Activated CD8-positive, alpha-beta memory T cell treated with anti-CD3 and anti-CD28 coated beads, Interleukin-2, amount 50 U/mL, for 48 hours (primary cell): ENCODE results near the gene CCDC178.
"Not testable (repeated sequence)": the region's sequence is repeated elsewhere in the genome, so short reads cannot be mapped to it uniquely, and the experiment has no call there.

ENCODE experiments used
- DNase-seq: peaks from one replicate; pipeline ENCODE4 v3.0.0-alpha.2; 2020

The CCDC178 gene, protein sequence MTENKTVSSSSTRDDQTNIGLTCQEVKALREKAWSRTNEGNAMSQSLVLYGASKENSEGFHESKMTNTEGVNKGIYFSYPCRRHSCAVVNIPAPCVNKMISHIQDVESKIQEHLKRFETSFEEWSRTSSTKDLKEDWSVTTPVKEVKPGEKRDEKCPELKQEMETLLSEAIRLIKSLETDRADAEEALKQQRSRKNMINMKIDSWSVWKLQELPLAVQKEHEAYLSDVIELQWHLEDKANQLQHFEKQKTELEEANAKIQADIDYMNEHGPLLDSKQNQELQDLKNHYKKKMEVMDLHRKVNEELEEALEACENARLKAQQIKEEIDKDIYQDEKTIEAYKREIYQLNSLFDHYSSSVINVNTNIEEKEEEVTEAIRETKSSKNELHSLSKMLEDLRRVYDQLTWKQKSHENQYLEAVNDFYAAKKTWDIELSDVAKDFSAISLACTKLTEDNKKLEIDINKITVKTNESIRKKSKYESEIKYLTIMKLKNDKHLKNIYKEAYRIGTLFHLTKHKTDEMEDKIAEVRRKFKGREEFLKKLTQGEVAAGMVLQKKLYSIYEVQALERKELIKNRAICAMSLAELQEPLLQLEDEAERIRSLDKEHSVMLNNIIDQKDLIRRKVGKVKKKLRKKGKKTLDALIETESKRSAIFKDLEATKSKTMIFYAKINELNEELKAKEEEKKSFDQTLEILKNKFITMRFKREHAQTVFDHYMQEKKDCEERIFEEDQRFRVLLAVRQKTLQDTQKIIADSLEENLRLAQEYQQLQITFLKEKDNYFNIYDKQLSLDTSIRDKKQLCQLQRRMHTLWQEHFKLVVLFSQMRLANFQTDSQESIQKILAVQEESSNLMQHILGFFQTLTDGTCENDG

DNA sequence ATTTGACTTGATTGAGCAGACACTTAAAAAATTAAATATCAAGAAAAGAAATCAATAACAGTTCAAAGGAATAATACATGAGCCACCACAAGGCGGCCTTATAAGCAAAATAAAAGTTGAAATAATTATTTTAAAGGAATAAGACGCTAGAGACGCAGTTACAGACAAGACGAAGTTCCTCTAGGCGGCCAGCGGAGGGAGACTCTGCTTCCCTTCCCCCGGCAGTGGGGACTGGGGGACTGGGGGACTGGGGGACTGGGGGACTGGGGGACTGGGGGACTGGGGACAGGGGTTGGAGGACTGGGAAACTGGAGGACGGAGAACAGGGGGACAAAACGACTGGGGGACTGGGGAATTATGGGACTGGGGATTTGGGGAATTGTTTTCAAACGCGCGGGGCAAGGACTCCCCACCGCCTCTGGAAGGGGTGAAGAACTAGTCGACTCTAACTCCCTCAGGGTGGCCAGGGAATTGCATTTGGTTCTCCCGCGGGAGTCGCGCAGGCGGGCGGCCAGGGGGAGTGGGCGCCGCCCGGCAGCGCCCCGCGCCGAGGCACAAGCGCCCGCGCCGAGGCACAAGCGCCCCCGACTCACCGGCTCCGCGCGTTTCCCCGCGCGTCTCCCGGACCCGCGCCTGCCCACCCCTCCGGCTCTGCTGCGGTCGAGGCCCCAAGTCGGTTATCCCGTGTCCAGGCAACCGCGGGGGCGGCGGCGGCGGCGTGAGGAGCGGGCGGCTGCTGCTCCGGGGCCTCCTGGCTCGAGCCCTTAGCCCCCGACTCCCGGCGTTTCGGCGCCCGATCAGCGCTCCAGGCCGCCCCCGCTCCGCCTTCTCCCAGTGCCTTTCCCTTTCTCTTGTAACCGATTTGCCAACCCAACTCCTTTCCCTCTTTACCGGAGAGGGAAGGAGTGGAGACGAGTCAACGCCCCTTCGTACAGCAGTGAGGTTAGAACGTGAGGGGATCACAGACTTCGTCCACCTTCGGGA lies at the start of gene CCDC178:
Gene CCDC178 (minus strand): TSS at position 662 of the 984 bp plus-strand sequence. CDS start 28,633 bp downstream, outside the sequence.
- no peak for DNase-seq

DNA sequence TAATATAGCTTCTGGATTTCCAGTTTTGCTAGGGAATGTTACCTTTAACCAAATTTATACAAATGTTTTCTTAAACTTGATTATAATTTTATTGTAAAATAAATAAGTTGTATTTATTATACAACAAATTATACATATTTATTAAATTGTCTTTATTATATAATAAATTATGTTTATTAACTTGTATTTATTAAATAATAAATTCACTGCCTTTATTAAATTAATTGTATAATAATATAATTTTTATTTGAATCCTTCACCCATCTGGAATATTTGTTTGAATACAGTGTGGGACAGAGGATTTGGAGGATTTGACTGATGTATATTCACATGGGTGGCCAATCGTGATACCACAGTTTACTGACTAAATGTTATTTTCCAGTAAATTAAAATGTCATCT lies 43.4 kb upstream of the CCDC178 start:
- DNase-seq, result no peak

DNA sequence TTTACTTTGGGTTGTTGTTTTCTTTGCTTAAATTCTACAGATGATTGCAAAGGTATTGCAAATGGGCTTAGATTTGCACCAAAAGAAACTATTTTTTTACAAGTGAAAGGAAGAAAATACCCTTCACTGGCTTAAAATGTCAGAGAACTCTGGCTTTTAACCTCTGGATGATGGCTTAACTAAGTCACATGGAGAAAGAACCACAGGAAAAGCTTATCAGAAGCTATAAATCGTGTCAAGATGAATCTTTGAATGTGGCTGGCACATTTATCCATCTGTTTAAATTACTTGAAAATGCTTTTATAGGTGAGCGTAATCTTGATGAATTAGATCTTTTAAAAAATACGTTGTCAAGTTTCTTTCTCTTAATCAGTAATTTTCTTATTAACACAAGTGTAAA lies 32.0 kb upstream of the CCDC178 start:
- DNase-seq, result no peak

DNA sequence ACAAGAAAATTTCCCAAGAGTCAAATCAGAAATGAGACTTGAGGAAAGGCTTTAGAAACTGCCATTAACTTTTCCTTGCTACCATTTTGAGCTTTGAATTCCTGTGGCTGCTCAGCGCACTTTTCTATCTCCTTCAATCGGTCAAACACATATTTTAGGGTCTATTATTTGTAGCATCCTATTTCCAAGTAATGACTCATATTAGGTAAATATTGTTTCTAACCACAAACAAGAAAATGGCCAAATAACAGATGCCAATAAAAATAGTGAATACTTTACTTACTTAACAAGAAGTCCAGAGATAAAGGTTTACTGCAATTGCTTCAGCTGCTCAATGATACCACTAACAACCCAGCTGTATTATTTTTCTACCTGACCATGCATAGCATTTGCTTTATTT lies 29.7 kb upstream of the CCDC178 start:
- no peak for DNase-seq

DNA sequence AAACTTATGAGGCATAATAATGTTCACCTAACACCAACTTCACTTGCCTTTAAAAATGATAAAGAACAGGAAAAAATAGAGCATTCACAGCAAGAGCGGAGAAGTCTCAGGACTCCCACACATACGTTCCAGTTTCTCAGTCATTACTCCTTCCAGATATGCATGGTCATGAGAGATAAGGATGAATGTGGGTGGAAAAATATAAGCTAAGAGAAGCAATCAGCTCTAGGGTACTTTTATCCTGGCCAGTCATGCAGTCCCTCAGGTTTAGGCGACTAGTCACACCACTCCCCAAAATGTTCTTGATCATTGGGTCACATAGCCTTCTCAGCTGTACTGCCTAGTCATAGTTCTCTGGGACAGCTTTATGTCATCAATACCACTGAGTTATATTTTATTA lies 29.2 kb upstream of the CCDC178 start:
- DNase-seq, result no peak

DNA sequence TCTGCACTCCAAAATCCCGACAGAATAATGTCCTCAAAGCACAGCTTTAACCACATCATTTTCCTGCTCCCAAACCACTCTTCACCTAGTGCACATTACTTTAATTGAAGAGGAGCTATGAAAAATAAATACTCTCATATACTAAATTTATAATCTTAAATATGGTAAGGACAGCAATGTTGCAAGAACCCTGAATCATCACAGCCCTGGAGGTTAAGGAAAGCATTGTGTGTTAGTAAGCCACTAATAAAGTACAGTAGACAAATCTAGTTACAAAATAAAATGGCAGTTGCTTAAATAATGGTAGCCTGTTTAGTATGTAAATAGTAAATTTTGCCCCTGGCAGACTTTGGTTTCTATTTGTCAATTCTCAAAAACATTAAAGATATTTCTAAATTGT lies 27.0 kb upstream of the CCDC178 start:
- DNase-seq, result no peak

DNA sequence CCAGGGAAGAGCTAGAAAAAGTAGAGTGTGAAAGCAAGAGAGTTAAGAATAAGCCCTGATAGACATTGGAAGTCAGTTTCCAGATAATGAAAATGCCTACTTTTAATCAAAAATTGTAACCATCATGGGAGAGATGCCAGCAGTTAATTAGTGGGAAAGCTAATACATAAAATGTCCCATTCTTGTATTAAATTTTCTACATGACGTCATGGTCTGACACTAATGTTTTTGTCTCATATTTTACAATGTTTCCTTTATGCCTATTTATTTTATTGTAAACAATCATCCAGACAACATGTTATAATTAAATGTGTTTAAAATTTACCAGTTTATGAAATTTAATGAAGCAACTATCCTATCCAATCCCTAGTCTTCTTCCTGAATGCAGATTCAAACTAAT lies 26.3 kb upstream of the CCDC178 start:
- DNase-seq, result no peak

DNA sequence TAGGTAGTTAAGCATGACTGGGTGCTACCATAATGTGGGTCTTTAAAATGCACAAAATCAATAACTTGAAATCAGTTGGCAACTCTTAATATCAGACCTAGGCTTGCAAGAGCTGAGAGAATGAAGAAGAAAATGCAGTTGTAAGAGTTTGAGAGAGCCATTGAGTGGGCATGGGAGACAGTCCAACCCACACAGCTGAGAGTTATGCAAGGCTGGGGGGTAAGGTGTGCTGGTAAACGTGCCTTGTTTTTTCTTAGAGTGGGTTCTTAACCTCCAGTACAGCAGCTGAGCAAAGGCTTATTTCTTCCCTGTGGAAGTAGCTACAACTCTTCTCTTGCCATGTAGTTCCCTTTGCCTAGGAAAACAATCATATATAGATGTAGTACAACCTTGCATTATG lies 20.2 kb upstream of the CCDC178 start:
- DNase-seq, result no peak

DNA sequence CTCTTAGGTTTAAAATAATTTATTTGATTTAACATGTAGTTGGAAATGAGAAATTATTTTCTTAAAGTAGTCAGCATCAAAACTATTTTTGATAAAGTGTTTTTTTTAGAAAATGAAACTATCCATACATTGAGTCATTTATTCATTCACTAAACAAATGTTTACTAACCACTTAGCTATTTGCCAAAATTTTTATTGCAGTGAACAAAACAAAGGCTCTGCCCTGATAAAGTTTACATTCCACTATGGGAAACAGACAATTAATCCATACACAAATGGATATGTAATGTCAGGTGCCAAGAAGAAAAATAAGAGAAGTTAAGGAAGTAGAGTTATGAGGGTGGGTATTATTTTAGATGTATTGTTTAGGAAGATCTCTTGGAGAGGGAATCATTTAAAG lies 19.1 kb upstream of the CCDC178 start:
- no peak for DNase-seq

DNA sequence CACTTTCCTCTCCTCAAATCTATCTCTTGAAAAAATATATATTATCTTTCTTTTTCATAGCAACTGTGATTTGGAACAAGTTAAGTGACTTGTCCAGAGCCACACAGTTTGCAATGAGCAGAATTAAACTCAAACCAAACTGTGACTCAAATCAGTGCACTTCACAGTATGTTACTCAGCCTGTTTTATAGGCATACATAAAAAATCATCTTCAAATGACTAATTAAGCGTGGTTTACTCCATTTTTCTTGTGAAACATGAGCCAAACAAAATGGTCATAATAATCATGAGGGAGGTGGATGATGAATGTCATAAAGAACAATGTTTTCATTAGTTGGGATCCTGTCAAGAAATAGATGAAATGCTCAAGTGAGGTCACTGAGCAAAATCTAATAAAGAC lies 6.1 kb upstream of the CCDC178 start:
- DNase-seq, result no peak

DNA sequence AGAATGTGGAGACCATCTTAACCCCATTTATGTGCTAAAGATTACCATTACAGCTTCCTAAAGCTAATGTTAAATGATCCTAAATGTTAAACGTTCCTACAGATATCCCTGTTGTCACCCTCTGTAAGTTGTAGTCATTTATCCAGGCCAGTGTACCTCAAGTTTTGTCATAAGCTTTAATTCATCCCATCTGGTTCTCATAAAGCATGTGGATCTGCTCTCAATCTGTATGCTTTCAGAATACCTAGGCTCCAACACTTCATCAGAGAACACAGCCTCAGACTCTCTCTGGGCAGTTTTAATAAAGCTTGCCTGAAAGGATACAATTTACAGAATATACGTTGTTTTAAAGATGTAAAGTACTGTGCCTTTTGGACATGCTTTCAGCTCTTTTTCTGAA lies 4.2 kb upstream of the CCDC178 start:
- DNase-seq, result no peak

DNA sequence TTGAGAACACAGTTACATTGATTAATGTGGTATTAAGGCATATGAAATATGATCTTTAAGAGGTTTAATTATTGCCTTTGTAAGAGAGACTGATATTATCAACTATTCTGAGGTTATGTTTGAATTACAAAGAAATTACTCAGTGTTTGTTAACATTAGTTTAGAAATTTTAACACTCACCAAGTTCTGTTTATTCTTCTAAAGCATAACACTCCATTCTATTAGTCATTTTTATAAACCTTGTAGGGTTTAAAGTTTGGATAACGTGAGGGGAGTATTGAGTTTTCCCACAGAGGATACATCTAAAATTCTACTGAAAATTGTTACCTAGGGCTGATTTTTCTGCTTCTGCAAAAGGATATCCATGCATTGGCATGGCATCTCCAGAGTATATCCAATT lies 7.7 kb downstream of the CCDC178 start:
- no peak for DNase-seq

DNA sequence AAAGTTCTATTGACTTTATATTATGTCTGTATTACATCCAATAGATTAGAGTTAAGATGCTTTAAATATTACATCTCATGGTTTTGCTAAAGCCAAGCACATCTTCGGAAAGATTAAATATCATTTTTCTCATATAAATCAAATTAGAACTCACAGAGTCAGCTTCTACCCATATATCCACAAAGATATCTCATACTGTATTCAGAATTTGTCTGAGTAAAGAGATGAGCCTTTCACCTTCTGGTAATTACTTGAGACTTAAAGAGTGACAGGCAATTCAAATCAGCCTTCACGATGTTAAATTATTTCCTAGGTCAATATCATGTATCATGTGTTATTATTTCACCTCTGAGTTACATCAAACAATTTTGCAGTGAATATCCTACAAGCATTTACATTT lies 13.0 kb downstream of the CCDC178 start:
- no peak for DNase-seq

DNA sequence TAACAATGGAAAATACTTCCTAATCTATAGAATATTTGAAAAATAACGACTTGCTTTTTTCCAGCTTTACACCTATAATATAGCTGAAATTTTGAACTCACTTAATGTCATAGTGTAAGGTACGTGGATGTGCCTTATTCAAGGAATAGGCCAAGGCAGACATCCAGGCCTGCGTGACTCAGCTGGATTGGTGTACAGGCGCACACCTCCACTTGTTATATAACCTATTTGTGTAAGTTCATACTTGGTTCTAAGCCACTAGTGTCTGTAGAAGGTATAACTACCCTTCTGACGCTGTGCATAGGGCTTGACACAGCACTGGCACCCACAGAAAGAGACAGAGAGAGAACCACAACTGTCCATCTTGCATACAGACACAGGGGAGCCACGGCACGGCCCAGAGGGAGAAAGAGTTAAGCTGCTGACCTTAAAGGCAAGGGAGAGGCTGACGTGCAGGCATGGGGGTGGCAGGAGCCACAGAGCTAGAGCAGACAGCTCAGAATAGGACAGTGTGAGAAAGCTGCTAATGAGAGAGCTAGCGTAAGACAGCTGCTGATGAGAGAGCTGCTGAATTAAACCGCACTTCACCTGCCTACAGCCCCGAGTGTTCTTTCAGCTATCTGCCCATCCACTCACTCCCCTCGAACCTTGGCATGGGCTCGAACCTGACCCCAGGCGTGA lies 16.1 kb downstream of the CCDC178 start:
- no peak for DNase-seq

DNA sequence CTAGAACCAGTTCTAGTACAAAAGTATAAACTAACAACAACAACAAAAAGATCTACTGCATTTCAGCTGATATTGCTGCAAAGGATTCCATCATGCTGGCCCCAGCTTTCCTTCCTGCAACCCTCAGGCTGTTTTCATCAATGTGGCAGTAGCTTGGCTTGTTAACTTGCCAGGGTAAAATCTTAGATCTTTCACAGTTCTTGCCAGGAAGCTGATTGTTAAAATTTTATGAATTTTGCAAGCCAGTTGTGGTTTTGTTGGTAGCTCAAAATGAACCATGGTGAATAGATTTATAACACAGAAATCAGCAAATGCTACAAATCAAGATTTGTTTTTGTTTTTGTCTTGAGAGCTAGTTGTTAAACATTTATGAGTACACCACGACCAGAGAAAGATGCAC lies 19.3 kb downstream of the CCDC178 start:
- no peak for DNase-seq

DNA sequence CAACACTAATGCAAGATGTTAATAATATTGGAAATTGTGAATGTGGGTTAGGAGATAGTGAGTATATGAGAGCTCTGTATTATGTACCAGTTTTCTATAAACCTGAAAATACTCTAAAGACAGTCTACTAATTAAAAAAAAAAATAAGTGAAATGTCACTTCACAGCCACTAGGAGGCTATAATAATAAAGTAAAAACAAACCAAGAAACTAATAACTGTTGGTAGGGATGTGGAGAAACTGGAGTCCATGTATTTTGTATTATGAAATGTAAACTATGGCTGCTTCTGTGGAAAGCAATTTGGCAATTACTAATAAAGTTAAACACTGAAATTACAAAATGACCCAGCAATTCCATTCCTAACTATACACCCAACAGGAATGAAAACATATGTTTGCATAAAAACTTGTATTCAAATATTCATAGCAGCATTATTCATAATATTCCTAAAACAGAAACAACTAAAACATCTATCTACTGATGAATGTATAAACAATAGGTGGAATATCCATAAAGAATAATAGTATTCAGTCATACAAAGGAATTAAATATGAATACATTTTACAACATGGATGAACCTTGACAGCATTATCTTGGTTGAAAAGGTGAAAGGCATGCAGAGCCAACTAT lies 36.2 kb downstream of the CCDC178 start:
- no peak for DNase-seq

DNA sequence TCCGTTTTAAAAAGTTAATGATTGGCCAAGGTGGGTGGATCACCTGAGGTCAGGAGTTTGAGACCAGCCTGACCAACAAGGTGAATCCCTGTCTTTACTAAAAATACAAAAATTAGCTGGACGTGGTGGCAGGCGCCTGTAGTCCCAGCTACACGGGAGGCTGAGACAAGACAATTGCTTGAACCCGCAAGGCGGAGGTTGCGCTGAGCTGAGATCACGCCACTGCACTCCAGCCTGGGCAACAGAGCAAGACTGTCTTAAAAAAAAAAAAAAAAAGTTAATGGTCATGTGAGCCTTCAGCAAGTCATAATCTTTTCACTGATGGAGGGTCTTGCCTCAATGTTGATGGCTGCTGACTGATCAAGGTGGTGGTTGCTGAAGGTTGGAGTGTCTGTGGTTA lies 41.6 kb downstream of the CCDC178 start:
- DNase-seq, result not testable (repeated sequence)

DNA sequence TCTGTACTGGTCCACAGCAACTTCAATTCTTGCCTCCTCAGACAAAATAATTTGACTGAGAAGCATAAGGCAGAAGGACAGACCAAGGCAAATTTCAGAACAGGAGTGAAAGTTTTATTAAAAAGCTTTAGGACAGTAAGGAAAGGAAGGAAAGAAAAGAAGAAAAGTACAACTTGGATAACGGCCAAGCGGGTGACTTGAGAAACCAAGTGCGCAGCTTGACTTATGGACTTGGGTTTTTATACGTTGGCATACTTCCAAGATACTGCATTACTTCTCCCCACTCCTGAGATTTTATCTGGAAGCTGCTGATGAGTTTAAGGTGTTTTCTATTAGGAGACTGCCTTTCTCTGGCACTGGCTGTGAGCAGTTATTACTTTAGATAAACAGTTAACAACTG lies 64.7 kb downstream of the CCDC178 start:
- no peak for DNase-seq

DNA sequence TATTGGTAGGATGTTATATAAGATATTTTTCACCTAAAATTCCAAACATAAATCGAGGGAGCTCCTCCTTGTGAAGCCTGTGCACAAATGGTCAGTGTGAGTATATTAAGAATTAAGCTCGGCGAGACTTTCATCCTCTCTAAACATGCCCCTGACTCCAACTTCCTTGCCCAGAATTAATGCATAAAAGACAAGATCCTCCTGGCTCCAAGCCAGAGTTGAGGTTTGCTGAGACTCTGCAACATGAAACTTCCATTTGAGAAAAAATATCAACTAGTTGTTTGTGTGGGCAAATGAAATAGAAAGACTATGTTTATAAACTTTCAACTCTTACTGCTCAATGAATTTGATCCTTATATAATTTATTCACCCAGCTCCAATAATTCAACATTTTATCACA lies 68.1 kb downstream of the CCDC178 start:
- no peak for DNase-seq

DNA sequence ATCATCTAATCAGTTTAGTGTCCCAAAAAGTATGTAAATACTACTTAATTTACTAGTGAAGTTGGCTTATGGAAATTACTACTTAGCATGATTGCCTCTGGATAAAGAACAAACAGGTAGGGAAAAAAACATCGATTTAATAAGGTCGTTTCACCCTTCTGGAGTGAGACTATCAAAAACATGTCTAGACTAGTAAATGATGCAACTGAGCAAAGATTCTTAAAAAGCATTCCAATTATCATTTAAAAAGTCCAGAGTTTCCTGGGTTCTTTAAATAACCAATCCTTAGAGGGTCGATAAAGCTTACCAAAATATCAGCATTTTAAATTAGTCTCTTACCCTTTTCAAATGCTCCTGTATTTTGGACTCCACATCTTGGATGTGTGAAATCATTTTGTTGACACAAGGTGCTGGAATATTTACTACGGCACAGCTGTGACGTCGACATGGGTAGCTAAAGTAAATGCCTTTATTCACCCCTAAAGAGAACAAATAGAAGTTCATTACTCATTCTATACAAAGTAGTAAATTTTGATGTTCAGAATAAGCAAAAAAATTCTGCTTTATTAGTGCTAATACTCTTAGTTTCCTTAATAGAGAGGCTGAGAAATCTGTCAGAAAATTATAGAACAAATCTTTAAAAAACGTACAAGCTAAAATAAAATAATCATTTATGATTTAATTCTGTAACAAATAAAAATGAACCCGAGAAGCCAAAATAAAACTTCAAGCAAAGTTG lies 70.6 kb downstream of the CCDC178 start:
- no peak for DNase-seq

DNA sequence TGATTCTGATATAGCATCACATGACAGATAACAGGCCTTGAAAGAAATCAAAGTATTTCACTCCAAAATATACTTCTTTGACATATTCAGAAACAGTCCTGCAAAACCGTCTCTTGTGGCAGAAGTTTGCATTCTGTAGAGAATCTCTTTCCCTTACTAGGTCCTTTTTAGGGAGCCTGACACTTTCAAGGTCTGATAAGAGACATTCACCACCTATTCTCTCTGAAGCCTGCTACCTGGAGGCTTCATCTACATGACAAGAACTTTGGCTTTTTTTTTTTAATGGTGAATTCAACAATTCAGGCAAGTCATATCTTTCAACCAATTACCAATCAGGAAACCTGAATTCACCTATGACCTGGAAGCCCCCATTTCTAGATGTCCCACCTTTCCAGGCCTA lies 83.8 kb downstream of the CCDC178 start:
- DNase-seq, result no peak
